Measurements from ENCODE around the gene SND1.

Gene SND1

GRCh38 chr7:127760436-127761031 is 108.5 kb downstream of the SND1 start:
- in situ Hi-C loops (cut with MboI; ENCODE audit: low sequenced_read_pairs, unreplicated experiment), result no loop called here
- TF ChIP-seq, protein P1, sequence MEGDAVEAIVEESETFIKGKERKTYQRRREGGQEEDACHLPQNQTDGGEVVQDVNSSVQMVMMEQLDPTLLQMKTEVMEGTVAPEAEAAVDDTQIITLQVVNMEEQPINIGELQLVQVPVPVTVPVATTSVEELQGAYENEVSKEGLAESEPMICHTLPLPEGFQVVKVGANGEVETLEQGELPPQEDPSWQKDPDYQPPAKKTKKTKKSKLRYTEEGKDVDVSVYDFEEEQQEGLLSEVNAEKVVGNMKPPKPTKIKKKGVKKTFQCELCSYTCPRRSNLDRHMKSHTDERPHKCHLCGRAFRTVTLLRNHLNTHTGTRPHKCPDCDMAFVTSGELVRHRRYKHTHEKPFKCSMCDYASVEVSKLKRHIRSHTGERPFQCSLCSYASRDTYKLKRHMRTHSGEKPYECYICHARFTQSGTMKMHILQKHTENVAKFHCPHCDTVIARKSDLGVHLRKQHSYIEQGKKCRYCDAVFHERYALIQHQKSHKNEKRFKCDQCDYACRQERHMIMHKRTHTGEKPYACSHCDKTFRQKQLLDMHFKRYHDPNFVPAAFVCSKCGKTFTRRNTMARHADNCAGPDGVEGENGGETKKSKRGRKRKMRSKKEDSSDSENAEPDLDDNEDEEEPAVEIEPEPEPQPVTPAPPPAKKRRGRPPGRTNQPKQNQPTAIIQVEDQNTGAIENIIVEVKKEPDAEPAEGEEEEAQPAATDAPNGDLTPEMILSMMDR (IDR thresholded peaks at IDR 0.05; ENCODE audit: borderline replicate concordance, control extremely low read depth, extremely low read depth, insufficient read depth, missing control alignments), result no peak
- no peak for DNase-seq (ENCODE audit: low spot score)

DNA sequence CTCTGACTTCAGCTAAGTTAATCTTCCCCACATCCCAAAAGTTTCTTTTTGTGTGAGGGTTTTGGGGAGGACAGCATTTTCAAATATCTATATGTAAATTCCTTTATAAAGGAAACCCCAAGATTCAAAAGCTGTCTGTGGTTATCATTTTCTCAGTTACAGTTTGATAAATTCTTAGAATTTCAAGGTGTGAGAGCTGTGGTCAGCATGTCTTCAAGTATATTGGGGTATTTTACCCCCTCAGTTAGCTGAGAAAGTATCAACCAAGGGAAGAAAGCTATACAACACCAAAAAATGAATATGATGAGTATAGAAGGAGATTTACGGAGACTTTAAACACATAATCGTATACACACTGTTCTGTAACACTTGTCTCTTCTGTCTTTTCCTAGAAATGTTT is 109.2 kb downstream of the SND1 start:
- no peak for DNase-seq (ENCODE audit: low spot score)

DNA sequence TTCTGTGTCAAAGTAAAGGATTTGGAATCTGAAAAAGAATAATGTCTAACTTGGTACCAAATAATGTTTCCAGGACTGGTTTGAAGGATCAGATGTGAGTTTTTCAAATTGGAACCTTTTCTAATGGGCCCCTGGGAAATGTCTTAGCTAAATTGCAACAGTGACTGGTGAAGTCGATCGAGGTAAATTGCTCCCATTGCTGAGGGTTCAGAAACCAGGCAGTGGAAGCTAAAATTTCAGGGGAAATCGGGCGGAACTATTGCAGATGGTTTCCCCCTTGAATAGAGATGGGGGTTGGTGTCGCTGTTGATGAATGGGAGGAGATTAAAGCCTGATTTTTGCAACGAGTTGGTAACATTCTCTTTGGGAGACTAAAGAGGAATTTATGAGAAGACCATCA is 112.7 kb downstream of the SND1 start:
- in situ Hi-C loops (cut with MboI; ENCODE audit: low sequenced_read_pairs, unreplicated experiment), result no loop called here
- TF ChIP-seq, protein P1 (IDR thresholded peaks at IDR 0.05; ENCODE audit: borderline replicate concordance, control extremely low read depth, extremely low read depth, insufficient read depth, missing control alignments), result no peak
- DNase-seq (ENCODE audit: low spot score), result no peak

More for the DNA sequence above, 109.2 kb downstream of the SND1 start:
- TF ChIP-seq, protein P1 (IDR thresholded peaks at IDR 0.05; ENCODE audit: borderline replicate concordance, control extremely low read depth, extremely low read depth, insufficient read depth, missing control alignments), result no peak
- in situ Hi-C loops (cut with MboI; ENCODE audit: low sequenced_read_pairs, unreplicated experiment), result no loop called here

- no peak for DNase-seq (ENCODE audit: low spot score)
- TF ChIP-seq, protein P1 (IDR thresholded peaks at IDR 0.05; ENCODE audit: borderline replicate concordance, control extremely low read depth, extremely low read depth, insufficient read depth, missing control alignments), result no peak
- in situ Hi-C loops (cut with MboI; ENCODE audit: low sequenced_read_pairs, unreplicated experiment), result no loop called here
Measured at GRCh38 chr7:127765150-127765549, 113.2 kb downstream of the SND1 start.

- in situ Hi-C loops (cut with MboI; ENCODE audit: low sequenced_read_pairs, unreplicated experiment), result no loop called here
- TF ChIP-seq, protein P1 (IDR thresholded peaks at IDR 0.05; ENCODE audit: borderline replicate concordance, control extremely low read depth, extremely low read depth, insufficient read depth, missing control alignments), result no peak
- DNase-seq (ENCODE audit: low spot score), result no peak
Measured at GRCh38 chr7:127766831-127767459, 115.0 kb downstream of the SND1 start.

DNA sequence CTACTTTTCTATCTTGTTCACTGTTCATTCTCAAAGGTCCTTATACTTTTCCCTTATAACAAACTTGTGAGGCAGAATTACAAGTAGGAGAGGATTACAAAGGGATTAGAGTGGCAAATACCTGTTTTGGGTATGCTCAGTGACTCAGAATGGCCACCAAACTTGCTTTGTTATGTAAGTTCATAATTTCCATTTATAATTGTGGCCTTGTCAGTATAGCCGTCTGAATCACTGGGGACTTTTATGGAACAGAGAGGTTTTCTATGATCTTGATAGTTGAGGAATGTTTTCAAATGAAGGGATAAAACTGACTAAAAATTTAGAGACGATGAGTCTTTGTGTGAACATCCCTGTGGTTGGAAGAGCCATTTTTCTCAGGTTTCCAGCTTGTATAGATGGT is 116.2 kb downstream of the SND1 start:
- TF ChIP-seq, protein P1 (IDR thresholded peaks at IDR 0.05; ENCODE audit: borderline replicate concordance, control extremely low read depth, extremely low read depth, insufficient read depth, missing control alignments), result no peak
- DNase-seq (ENCODE audit: low spot score), result no peak
- in situ Hi-C loops (cut with MboI; ENCODE audit: low sequenced_read_pairs, unreplicated experiment), result no loop called here

Data from GM13976 (cell line).